GM12878 (cell line): ENCODE data around the gene NLGN1. TPM values are rescaled to one million over a fixed set of nuclear protein-coding genes. Genes with fewer than 3 reads are reported as not detected.

Experiments used
- ATAC-seq: fragments of 200-7000 bp; cut with Tn5 transposase; 3 replicates; pipeline ENCODE4 v1.9.1; 2020; ENCODE audit warnings: mild to moderate bottlenecking, moderate library complexity
- BruUV-seq: library from RNA; stranded (reverse); fragments of 400-500 nt; replicated peaks from 2 replicates; lab custom pipeline; 2021; lab: Mats Ljungman, UMichigan
- CTCF ChIA-PET: fragments of 300-600 bp; sonication (Branson Sonifier 250); formaldehyde crosslinking; extraction: SDS; loops from one replicate; lab custom pipeline; 2021; ENCODE audit warnings: inconsistent platforms; lab: Yijun Ruan, JAX
- POLR2A ChIA-PET: fragments of 350-600 bp; formaldehyde crosslinking; extraction: SDS; loops from one replicate; lab custom pipeline; 2021; ENCODE audit warnings: inconsistent platforms; lab: Charles Lee
- RAD21 ChIA-PET: fragments of 300-600 bp; sonication (Branson Sonifier 250); formaldehyde crosslinking; loops from one replicate; lab custom pipeline; 2023; ENCODE audit warnings: antibody characterized with exemption; ENCODE audit not compliant: unreplicated experiment; lab: Charles Lee
- SMC1A ChIA-PET: fragments of 300-600 bp; sonication (Branson Sonifier 250); formaldehyde crosslinking; loops from one replicate; lab custom pipeline; 2023; ENCODE audit not compliant: unreplicated experiment, uncharacterized antibody; lab: Charles Lee
- DNase-seq: peaks from one replicate; pipeline ENCODE4 v3.0.0-alpha.2; 2011; ENCODE audit warnings: low read depth, low spot score
- FAIRE-seq: peaks from 3 replicates; lab custom pipeline; 2011; peaks lifted over from hg19 to GRCh38; lab: Jason Lieb, UNC
- H2AFZ ChIP-seq: 2 replicates; pipeline ENCODE4 v1.6.0; 2011; ENCODE audit warnings: low read depth, low read length, control low read depth; ENCODE audit not compliant: control insufficient read depth
- H3K27ac ChIP-seq: 2 replicates; pipeline ENCODE4 v1.5.1; 2011; ENCODE audit warnings: control low read depth; ENCODE audit not compliant: control insufficient read depth, insufficient read depth
- H3K27me3 ChIP-seq, 2 experiments: replicated peaks in 1 of 2; 2 replicates each; pipeline versions ENCODE4 v1.6.0 to v1.6.1; 2011; ENCODE audit warnings: low read length in 1 of 2; ENCODE audit not compliant: control insufficient read depth in 2 of 2, insufficient read depth in 2 of 2
- H3K36me3 ChIP-seq, 2 experiments: 2 replicates each; pipeline ENCODE4 v1.5.1; 2011; ENCODE audit warnings: low read length in 1 of 2; ENCODE audit not compliant: control insufficient read depth in 2 of 2, insufficient read depth in 2 of 2
- H3K4me1 ChIP-seq: 2 replicates; pipeline ENCODE4 v1.6.1; 2011; ENCODE audit warnings: mild to moderate bottlenecking, low read length, moderate library complexity, mixed read lengths; ENCODE audit not compliant: control insufficient read depth, insufficient read depth
- H3K4me2 ChIP-seq: 2 replicates; pipeline ENCODE4 v1.6.0; 2011; ENCODE audit warnings: control low read depth; ENCODE audit not compliant: control insufficient read depth, insufficient read depth
- H3K4me3 ChIP-seq: fragments of 200-600 bp; sonication (generic); 2 replicates; pipeline ENCODE4 v1.5.1; 2016
- H3K79me2 ChIP-seq: 2 replicates; pipeline ENCODE4 v1.6.0; 2011; ENCODE audit warnings: low read length; ENCODE audit not compliant: control insufficient read depth, insufficient read depth
- H3K9ac ChIP-seq: 2 replicates; pipeline ENCODE4 v1.8.0; 2011; ENCODE audit warnings: low read length, control low read depth, mixed read lengths; ENCODE audit not compliant: control insufficient read depth, insufficient read depth
- H3K9me3 ChIP-seq: replicated peaks from 3 replicates; pipeline ENCODE4 v1.5.1; 2011; ENCODE audit warnings: mild to moderate bottlenecking, low read length; ENCODE audit not compliant: control insufficient read depth, insufficient read depth
- H4K20me1 ChIP-seq: 2 replicates; pipeline ENCODE4 v1.6.0; 2011; ENCODE audit not compliant: control insufficient read depth, insufficient read depth
- BACH1 ChIP-seq: fragments of 450-650 bp; IDR thresholded peaks from 2 replicates; pipeline ENCODE4 v1.6.1; 2017; ENCODE audit warnings: mild to moderate bottlenecking, borderline replicate concordance
- BCL11A ChIP-seq: IDR thresholded peaks from 2 replicates; pipeline ENCODE4 v1.6.1; 2011; ENCODE audit warnings: low read depth, low read length
- CBFB ChIP-seq: IDR thresholded peaks from 2 replicates; pipeline ENCODE4 v1.6.1; 2016; ENCODE audit warnings: antibody characterized with exemption, low read depth
- FOXM1 ChIP-seq: IDR thresholded peaks from 2 replicates; pipeline ENCODE4 v1.6.1; 2012; ENCODE audit warnings: low read depth, mild to moderate bottlenecking, inconsistent platforms, low read length, moderate library complexity
- GABPA ChIP-seq: IDR thresholded peaks from 2 replicates; pipeline ENCODE4 v1.6.1; 2014; ENCODE audit warnings: antibody characterized with exemption, low read depth, mild to moderate bottlenecking, inconsistent platforms
- GATAD2B ChIP-seq: fragments of 450-650 bp; conservative IDR thresholded peaks from 2 replicates; pipeline ENCODE4 v1.6.1; 2017; ENCODE audit warnings: low read depth, mild to moderate bottlenecking, moderate library complexity
- RFX5 ChIP-seq: IDR thresholded peaks from 2 replicates; pipeline ENCODE4 v1.6.1; 2011; ENCODE audit warnings: low read depth, low read length, improper control_type of control experiment
- ZNF207 ChIP-seq: fragments of 450-650 bp; IDR thresholded peaks from 2 replicates; pipeline ENCODE4 v1.6.1; 2014; ENCODE audit warnings: antibody characterized with exemption, mild to moderate bottlenecking, borderline replicate concordance
- ZNF24 ChIP-seq: fragments of 450-650 bp; IDR thresholded peaks from 2 replicates; pipeline ENCODE4 v1.6.1; 2017; ENCODE audit warnings: antibody characterized with exemption, mild to moderate bottlenecking
- WGBS: methylation state at CpG from one replicate; pipeline ENCODE4 v1.1.6; 2016; ENCODE audit warnings: low lambda C conversion rate; ENCODE audit not compliant: insufficient replicate concordance, insufficient coverage; ENCODE audit errors: missing lambda C conversion rate; 5-methylcytosine and 5-hydroxymethylcytosine counted together
- in situ Hi-C: fragments of 300-500 bp; cut with MboI; formaldehyde crosslinking; loops from 9 replicates; pipeline ENCODE4 v1.14.3; 2018; ENCODE audit warnings: mixed read lengths
- intact Hi-C: fragments of 100-400 bp; cut with micrococcal nuclease; formaldehyde crosslinking; loops from one replicate; pipeline ENCODE4 v1.14.2; 2022; ENCODE audit not compliant: unreplicated experiment
- polyA plus RNA-seq, 11 experiments: library from polyadenylated mRNA; depleted of rRNA in 4 of 11; unstranded in 6 of 11; stranded (reverse) in 5 of 11; fragments of >200 nt; fragmentation: Nextera tagmentation in 4 of 11; fragmentation: Illumina TruSeq in 1 of 11; extraction: Ambion mirVana in 4 of 11; extraction: Trizol in 1 of 11; gene quantifications; 1 replicate in 1 of 11; 2 replicates in 10 of 11; pipeline versions ENCODE4 v1.2.1 to v1.2.3, GENCODE V29; 2011 to 2016; ENCODE audit warnings: inconsistent platforms in 2 of 11, missing spikeins in 2 of 11, low read depth in 1 of 11
- total RNA-seq, 4 experiments: library from RNA; depleted of rRNA in 3 of 4; stranded (reverse); fragments of >200 nt in 3 of 4; fragmentation: Illumina TruSeq in 1 of 4; extraction: Trizol in 1 of 4; gene quantifications; 2 replicates each; pipeline versions ENCODE4 v1.2.1 to v1.2.3, GENCODE V29; 2013 to 2021
- TF ChIP-seq, protein P1 (sequence below): fragments of 450-650 bp; IDR thresholded peaks from 2 replicates; pipeline ENCODE4 v1.6.1; 2017; ENCODE audit warnings: mild to moderate bottlenecking, moderate library complexity
- TF ChIP-seq, protein P2 (sequence below): fragments of 450-650 bp; IDR thresholded peaks from 2 replicates; pipeline ENCODE4 v1.6.1; 2017; ENCODE audit warnings: mild to moderate bottlenecking, low read depth, inconsistent platforms; ENCODE audit not compliant: poor library complexity, severe bottlenecking

The NLGN1 gene
- total and polyA plus RNA-seq, 10 of the 15 experiments (the other 5 are each of a cell fraction or from before 2014, with no cell fraction given) = not detected

DNA sequence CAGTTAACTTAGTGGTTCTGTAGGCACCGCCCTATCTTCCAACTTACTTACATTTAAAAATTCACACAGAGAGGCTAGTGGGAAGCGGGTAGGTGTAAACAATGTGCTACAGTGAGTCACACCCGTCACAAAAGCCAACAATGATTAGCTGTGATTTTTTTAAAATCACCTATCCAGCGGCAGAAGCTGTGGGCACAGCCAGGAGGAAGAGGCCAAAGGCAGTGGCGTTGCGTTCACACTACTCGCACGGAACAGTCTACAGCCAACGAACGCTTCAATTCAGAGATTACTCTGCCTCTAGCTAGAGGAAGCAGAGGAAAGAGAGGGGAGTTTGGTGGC is 2.5 kb upstream of the NLGN1 start:
- peaks cover 5 to 12% of the 10 kb centered on the region in 2 experiments; a peak in 3 of 4 replicates for H3K27me3 ChIP-seq
- BruUV-seq = no TSS peak
- ChIA-PET POLR2A (no interaction called here), SMC1A (no interaction called here), RAD21 (no interaction called here), CTCF (no interaction called here)
- peak overlapping the region; percentile 51 for H2AFZ ChIP-seq
- no peaks in the 10 kb centered on the region for H4K20me1 ChIP-seq
- intact Hi-C loops = no loop called here
- H3K4me1 ChIP-seq = no peaks in the 10 kb centered on the region
- no peaks in the 10 kb centered on the region for H3K79me2 ChIP-seq
- no peak overlapping the region for H3K9ac ChIP-seq
- H3K27ac ChIP-seq = no peak overlapping the region
- H3K9me3 ChIP-seq = no peaks in the 10 kb centered on the region
- in situ Hi-C loops = no loop called here
- WGBS = 18% methylated on average over 10 of the region's 10 CpGs
- ATAC-seq (peak; percentile 67), FAIRE-seq (no peak), DNase-seq (no peak)
- no peak overlapping the region for H3K4me3 ChIP-seq
- no peaks in the 10 kb centered on the region for H3K36me3 ChIP-seq
- H3K4me2 ChIP-seq = peak overlapping the region; percentile 60
- TF ChIP-seq, protein P1, sequence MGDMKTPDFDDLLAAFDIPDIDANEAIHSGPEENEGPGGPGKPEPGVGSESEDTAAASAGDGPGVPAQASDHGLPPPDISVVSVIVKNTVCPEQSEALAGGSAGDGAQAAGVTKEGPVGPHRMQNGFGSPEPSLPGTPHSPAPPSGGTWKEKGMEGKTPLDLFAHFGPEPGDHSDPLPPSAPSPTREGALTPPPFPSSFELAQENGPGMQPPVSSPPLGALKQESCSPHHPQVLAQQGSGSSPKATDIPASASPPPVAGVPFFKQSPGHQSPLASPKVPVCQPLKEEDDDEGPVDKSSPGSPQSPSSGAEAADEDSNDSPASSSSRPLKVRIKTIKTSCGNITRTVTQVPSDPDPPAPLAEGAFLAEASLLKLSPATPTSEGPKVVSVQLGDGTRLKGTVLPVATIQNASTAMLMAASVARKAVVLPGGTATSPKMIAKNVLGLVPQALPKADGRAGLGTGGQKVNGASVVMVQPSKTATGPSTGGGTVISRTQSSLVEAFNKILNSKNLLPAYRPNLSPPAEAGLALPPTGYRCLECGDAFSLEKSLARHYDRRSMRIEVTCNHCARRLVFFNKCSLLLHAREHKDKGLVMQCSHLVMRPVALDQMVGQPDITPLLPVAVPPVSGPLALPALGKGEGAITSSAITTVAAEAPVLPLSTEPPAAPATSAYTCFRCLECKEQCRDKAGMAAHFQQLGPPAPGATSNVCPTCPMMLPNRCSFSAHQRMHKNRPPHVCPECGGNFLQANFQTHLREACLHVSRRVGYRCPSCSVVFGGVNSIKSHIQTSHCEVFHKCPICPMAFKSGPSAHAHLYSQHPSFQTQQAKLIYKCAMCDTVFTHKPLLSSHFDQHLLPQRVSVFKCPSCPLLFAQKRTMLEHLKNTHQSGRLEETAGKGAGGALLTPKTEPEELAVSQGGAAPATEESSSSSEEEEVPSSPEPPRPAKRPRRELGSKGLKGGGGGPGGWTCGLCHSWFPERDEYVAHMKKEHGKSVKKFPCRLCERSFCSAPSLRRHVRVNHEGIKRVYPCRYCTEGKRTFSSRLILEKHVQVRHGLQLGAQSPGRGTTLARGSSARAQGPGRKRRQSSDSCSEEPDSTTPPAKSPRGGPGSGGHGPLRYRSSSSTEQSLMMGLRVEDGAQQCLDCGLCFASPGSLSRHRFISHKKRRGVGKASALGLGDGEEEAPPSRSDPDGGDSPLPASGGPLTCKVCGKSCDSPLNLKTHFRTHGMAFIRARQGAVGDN = no peak
- TF ChIP-seq FOXM1 (no peak), BACH1 (no peak), ZNF24 (no peak), BCL11A (no peak), ZNF207 (no peak), GATAD2B (no peak), RFX5 (no peak), CBFB (no peak), GABPA (no peak)
- TF ChIP-seq, protein P2, sequence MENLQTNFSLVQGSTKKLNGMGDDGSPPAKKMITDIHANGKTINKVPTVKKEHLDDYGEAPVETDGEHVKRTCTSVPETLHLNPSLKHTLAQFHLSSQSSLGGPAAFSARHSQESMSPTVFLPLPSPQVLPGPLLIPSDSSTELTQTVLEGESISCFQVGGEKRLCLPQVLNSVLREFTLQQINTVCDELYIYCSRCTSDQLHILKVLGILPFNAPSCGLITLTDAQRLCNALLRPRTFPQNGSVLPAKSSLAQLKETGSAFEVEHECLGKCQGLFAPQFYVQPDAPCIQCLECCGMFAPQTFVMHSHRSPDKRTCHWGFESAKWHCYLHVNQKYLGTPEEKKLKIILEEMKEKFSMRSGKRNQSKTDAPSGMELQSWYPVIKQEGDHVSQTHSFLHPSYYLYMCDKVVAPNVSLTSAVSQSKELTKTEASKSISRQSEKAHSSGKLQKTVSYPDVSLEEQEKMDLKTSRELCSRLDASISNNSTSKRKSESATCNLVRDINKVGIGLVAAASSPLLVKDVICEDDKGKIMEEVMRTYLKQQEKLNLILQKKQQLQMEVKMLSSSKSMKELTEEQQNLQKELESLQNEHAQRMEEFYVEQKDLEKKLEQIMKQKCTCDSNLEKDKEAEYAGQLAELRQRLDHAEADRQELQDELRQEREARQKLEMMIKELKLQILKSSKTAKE = no peak
